Measurements from ENCODE around the gene PARP9.
"Not testable (repeated sequence)": the region's sequence is repeated elsewhere in the genome, so short reads cannot be mapped to it uniquely, and the experiment has no call there.

Gene PARP9

DNA sequence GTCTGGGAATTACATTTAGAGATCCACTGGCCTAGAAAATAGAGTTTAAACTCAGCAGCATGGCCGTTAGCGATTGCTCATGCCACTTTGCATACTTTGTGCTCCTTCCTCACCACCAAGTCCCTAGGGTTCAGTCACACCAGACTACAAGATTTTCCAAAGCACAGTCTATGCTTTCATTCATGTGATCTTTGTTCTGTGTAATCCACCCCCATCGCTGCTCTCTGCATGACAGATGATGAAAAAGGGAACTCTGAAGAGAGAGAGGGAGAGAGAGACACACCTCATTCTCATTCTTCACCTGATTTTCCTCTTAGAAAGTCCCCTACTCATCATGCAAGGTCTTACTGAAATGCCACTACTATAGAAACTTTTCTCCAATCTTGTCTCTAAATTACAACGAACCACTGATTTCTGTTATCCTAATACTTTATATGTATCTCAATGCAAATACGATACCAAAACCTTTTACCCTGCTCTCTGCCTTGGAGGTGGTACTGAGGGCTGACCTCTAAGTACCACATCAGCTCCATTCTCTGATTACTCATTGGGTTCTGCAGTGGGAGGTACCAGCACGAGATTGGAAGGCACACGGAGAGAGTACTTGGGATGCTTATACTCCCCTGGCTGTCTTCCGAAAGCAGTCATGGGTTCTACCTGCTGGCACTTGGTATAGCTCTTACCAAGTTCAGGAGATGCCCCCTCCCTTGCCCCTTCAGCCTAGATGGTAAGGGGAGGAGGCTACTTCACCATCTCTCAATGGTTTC lies 12.3 kb upstream of the PARP9 start:
- DNase-seq (ENCODE audit: low read depth in 2 of 2): no peak

- no peak for DNase-seq (ENCODE audit: low read depth in 2 of 2)
Observed at GRCh38 chr3:122572940-122573412, 8.9 kb upstream of the PARP9 start.

DNA sequence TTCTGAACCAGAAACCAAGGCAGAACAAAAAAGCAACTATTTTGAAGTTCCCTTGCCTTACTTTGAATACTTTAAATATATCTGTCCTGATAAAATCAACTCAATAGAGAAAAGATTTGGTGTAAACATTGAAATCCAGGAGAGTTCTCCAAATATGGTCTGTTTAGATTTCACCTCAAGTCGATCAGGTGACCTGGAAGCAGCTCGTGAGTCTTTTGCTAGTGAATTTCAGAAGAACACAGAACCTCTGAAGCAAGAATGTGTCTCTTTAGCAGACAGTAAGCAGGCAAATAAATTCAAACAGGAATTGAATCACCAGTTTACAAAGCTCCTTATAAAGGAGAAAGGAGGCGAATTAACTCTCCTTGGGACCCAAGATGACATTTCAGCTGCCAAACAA lies 4.7 kb upstream of the PARP9 start:
- DNase-seq (ENCODE audit: low read depth in 2 of 2): no peak

GRCh38 chr3:122568131-122568530 lies 4.0 kb upstream of the PARP9 start:
- DNase-seq (ENCODE audit: low read depth in 2 of 2): not testable (repeated sequence)

- DNase-seq (ENCODE audit: low read depth in 2 of 2): no peak
Observed at GRCh38 chr3:122563717-122564025, 429 bp downstream of the PARP9 start.

DNA sequence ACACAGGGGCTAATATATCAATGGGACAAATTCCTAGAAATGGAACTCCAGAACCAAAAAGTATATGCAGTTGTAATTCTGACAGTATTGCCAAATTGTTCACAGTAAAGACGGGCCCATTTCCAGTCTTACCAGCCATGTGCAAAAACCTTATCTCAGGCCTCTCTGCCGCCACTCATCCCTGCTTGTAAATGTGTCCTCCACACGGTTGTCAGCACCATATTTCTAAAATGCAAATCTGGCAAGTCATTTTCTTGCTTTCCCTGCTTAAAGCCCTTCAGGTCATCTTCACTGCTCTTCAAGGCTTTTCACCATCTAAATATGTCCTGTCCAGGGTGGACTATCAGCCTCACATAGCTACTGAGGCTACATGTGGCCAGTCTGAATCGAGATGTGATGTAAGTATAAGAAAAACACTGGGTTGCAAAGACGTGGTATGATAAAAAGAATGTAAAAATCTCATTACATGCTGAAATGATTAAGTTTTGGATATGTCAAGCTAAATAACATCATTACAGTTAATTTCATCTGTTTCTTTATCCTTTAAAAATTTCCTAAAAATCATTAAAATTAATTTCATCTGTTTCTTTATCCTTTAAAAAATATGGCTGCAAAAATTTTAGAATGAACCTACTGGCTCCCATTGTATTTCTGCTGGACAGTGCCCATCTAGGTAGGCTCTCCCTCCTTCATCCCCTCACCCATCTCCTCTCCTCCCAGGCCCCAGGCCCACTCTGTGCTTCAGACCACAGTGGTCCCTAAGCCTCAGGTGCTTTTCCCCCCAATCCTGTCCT lies 980 bp downstream of the PARP9 start:
- DNase-seq (ENCODE audit: low read depth in 2 of 2): no peak

DNA sequence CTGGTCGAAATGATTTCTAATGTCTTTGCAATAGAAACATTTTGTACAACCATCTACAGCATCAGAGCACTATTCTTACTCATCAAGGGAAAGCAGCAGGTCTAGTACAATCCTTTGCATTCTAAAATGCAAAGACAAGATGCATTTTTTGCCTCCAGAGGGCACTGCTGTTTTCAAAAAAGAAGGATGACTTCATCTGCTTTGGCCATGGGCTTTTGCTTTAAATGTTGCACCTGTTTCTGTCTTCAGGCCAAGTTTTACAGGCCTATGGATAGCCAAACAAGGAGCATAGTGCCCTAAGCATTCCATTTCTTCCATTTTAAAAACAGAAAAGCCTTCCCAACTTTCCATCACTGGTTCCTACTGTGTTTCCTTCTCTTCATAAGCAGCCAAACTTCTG lies 3.4 kb downstream of the PARP9 start:
- DNase-seq (ENCODE audit: low read depth in 2 of 2): no peak

DNA sequence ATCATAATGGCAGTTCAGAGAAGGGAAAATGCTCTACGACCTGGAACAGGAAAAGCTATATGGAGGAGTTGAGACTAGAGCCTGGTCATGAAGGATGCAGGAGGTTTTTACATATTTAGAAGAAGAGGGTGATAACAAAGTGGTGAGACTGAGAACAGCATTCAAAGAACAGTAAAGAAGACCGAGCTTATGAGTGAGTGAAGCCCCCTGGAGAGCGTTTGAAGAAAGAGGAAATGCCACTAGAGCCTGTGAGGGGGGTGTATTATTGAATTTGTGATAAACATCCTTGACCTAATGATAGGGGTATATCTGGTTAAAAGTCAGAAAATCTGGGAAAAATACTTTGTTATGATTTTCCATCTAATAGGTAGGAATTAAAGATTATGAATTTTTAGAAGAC lies 4.2 kb downstream of the PARP9 start:
- DNase-seq (ENCODE audit: low read depth in 2 of 2): no peak

GRCh38 chr3:122558605-122559004 lies 5.5 kb downstream of the PARP9 start:
- DNase-seq (ENCODE audit: low read depth in 2 of 2): no peak

DNA sequence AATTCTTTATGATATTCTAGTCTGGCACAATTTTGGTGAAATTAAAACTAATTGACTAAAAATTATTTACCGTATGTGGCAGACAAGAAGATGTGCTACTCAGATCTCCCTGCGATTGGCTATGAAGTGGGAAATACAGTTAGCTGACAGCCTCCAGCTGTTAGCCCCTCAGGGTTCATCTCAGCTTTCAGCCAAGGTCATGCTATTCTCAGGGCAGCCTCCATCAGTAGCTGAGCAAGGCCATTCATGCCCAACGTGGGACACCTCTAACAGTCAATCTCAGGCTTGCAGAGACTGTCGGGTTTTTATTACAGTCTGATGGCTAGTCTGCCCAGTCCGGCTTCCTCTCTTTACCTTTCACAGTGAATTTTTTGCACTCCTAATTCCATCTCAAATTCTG lies 6.7 kb downstream of the PARP9 start:
- no peak for DNase-seq (ENCODE audit: low read depth in 2 of 2)

- no peak for DNase-seq (ENCODE audit: low read depth in 2 of 2)
Observed at GRCh38 chr3:122555275-122556071, 8.6 kb downstream of the PARP9 start.

DNA sequence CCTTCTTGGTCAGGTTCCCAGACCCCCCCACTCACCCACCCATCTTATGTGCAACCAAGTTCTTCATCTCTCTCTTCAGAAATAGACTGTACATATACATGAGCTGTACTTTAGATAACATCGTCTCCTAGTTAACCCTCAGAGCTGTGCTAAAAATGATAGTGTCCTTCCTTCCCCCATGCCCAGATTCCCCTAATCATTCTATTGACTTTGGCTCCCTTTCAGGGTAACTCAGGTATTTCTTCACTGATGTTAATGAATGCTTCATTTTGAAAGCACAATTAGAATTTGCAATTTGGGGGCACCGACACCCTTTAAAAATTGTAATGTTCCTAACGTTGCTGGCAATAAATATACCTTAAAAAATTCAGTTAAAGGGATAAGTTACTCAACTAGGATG lies 10.9 kb downstream of the PARP9 start:
- no peak for DNase-seq (ENCODE audit: low read depth in 2 of 2)

DNA sequence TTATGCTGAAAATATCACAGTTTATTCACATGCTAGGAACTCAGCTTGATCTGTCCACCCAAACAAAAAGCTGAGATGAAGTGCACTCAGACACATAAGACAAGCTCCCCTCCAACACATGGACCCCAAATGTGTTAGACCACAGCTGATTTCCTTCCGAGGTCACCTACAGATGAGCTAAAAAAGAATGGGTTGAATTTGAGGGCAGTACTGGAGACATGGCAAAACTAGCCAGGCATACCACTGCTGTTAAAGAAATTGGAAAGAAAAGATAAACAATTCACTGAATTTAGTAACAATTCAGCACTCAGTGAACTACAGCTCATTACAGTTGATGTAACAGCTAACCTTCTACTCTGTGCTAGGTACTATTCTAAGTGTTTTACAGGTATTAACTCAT lies 15.5 kb downstream of the PARP9 start:
- DNase-seq (ENCODE audit: low read depth in 2 of 2): no peak

DNA sequence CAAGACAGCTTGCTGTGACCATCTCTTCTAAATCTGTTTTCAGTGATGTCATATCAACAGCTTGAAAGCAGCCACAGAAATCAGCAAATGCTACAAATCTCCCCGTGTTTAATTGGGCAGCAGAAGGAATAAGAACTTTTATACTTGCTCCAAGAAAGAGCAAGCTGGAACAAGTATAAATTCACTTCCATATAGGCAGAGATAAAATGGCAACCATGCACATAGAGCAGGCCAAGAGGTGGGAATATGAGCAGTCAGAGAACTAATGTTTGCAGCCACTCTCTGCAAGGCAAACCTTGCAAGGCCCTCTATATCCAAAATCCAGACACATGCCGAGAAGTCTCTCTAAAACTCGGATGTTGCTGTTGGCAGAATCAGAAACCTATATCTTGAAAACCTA lies 16.0 kb downstream of the PARP9 start:
- DNase-seq (ENCODE audit: low read depth in 2 of 2): no peak

- DNase-seq (ENCODE audit: low read depth in 2 of 2): no peak
Observed at GRCh38 chr3:122546151-122546550, 17.9 kb downstream of the PARP9 start.

GRCh38 chr3:122538956-122539490 lies 25.1 kb downstream of the PARP9 start:
- no peak for DNase-seq (ENCODE audit: low read depth in 2 of 2)

GRCh38 chr3:122536632-122537001 lies 27.5 kb downstream of the PARP9 start:
- DNase-seq (ENCODE audit: low read depth in 2 of 2): no peak

- no peak for DNase-seq (ENCODE audit: low read depth in 2 of 2)
Observed at GRCh38 chr3:122535964-122536631, 28.0 kb downstream of the PARP9 start.

- peak in 1 of 2 experiments; percentile 23 for DNase-seq (ENCODE audit: low read depth in 2 of 2)
Observed at GRCh38 chr3:122533931-122534334, 30.2 kb downstream of the PARP9 start.

- no peak for DNase-seq (ENCODE audit: low read depth in 2 of 2)
Observed at GRCh38 chr3:122533480-122533879, 30.6 kb downstream of the PARP9 start.

DNA sequence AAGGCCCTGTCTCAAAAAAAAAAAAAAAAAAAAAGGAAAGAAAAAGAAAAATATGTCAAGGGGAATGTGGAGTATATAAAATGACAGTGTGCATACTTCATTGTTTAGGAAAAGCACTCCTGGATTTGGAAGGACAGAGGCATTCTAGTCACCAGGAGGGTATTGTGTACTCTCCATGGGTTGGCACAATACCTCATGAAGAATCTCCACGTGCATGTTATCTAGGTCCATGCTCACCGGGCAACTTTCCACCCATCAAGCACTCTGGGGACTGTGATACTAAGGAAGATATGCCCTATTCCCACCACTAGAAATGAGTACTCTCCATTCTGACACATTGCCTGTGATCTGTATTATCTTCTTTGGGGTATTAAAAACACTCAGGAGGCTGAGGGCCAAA lies 33.9 kb downstream of the PARP9 start:
- no peak for DNase-seq (ENCODE audit: low read depth in 2 of 2)

- DNase-seq (ENCODE audit: low read depth in 2 of 2): no peak
Observed at GRCh38 chr3:122523317-122523716, 40.8 kb downstream of the PARP9 start.

Data from stimulated activated CD4-positive, alpha-beta T cell treated with anti-CD3 and anti-CD28 coated beads, Interleukin-12 subunit alpha, Interleukin-12 subunit beta, amount 100 ng/mL, for 24 hours (primary cell).